Loucy (cell line): ENCODE results near the gene TRPV2.

Experiments
- H2AFZ ChIP-seq: fragments of 200-600 bp; sonication (generic); 2 replicates; pipeline ENCODE4 v1.6.0; 2016; ENCODE audit warnings: antibody characterized with exemption, mild to moderate bottlenecking, low read length, moderate library complexity
- H3F3A ChIP-seq: fragments of 200-600 bp; 2 replicates; pipeline ENCODE4 v1.6.0; 2016; ENCODE audit warnings: antibody characterized with exemption, low read depth, mild to moderate bottlenecking
- H3K27me3 ChIP-seq: fragments of 200-600 bp; sonication (generic); 2 replicates; pipeline ENCODE4 v1.6.1; 2014; ENCODE audit warnings: low read length, mild to moderate bottlenecking; ENCODE audit not compliant: insufficient read depth, poor library complexity, severe bottlenecking
- H3K36me3 ChIP-seq: fragments of 200-600 bp; sonication (generic); 2 replicates; pipeline ENCODE4 v1.6.1; 2016; ENCODE audit warnings: low read length; ENCODE audit not compliant: insufficient read depth
- H3K4me1 ChIP-seq: fragments of 200-600 bp; sonication (generic); 2 replicates; pipeline ENCODE4 v1.5.1; 2014; ENCODE audit warnings: low read length, mild to moderate bottlenecking; ENCODE audit not compliant: insufficient read depth, poor library complexity, severe bottlenecking
- H3K4me2 ChIP-seq: fragments of 200-600 bp; sonication (generic); 2 replicates; pipeline ENCODE4 v1.6.0; 2014; ENCODE audit warnings: antibody characterized with exemption, low read length, low read depth, mild to moderate bottlenecking; ENCODE audit not compliant: poor library complexity, severe bottlenecking
- H3K4me3 ChIP-seq: fragments of 200-600 bp; sonication (generic); 2 replicates; pipeline ENCODE4 v1.5.1; 2014; ENCODE audit warnings: low read length, mild to moderate bottlenecking, mixed read lengths; ENCODE audit not compliant: poor library complexity, severe bottlenecking
- H3K79me2 ChIP-seq: fragments of 200-600 bp; sonication (generic); 2 replicates; pipeline ENCODE4 v1.6.1; 2014; ENCODE audit warnings: low read length; ENCODE audit not compliant: insufficient read depth
- H3K9ac ChIP-seq: fragments of 200-600 bp; sonication (generic); 2 replicates; pipeline ENCODE4 v1.6.0; 2014; ENCODE audit warnings: mild to moderate bottlenecking, low read depth, low read length, moderate library complexity; ENCODE audit not compliant: poor library complexity, severe bottlenecking
- H3K9me2 ChIP-seq: fragments of 200-600 bp; sonication (generic); replicated peaks from 2 replicates; pipeline ENCODE4 v1.6.1; 2016; ENCODE audit warnings: low read depth, low read length, mixed read lengths
- H3K9me3 ChIP-seq: fragments of 200-600 bp; sonication (generic); 2 replicates; pipeline ENCODE4 v1.6.1; 2014; ENCODE audit warnings: mild to moderate bottlenecking, antibody characterized with exemption, low read length, low read depth; ENCODE audit not compliant: insufficient read depth
- H4K20me1 ChIP-seq: fragments of 200-600 bp; sonication (generic); 2 replicates; pipeline ENCODE4 v1.6.0; 2014; ENCODE audit warnings: antibody characterized with exemption, low read length, mild to moderate bottlenecking; ENCODE audit not compliant: insufficient read depth, poor library complexity, severe bottlenecking
- CTCF ChIP-seq: fragments of 200-600 bp; sonication (generic); conservative IDR thresholded peaks from 2 replicates; pipeline ENCODE4 v1.5.1; 2014; ENCODE audit warnings: mild to moderate bottlenecking, antibody characterized with exemption, low read length
- EZH2phosphoT487 ChIP-seq: fragments of 200-600 bp; IDR thresholded peaks from 2 replicates; pipeline ENCODE4 v1.6.1; 2018; ENCODE audit warnings: antibody characterized with exemption, mild to moderate bottlenecking, moderate library complexity, borderline replicate concordance

The TRPV2 gene

GRCh38 chr17:16456742-16457316 lies 41.5 kb downstream of the TRPV2 start:
- no peaks in the 10 kb centered on the region for H3K27me3 ChIP-seq
- no peaks in the 10 kb centered on the region for H3K79me2 ChIP-seq
- H2AFZ ChIP-seq: no peak overlapping the region
- peaks cover 5% of the 10 kb centered on the region for H3K4me1 ChIP-seq
- TF ChIP-seq CTCF (no peak), EZH2phosphoT487 (no peak)
- no peaks in the 10 kb centered on the region for H3K9me3 ChIP-seq
- H3K4me2 ChIP-seq: no peak overlapping the region
- no peaks in the 10 kb centered on the region for H3F3A ChIP-seq
- H3K36me3 ChIP-seq: peaks cover 4% of the 10 kb centered on the region; the same call in 1 of the 2 replicates
- no peaks in the 10 kb centered on the region for H3K9me2 ChIP-seq
- H4K20me1 ChIP-seq: no peaks in the 10 kb centered on the region
- no peak overlapping the region for H3K9ac ChIP-seq
- no peak overlapping the region for H3K4me3 ChIP-seq

GRCh38 chr17:16459271-16459670 lies 43.9 kb downstream of the TRPV2 start:
- Histone ChIP-seq H3K9ac (no peak overlapping the region), H3K36me3 (peaks cover 4% of the 10 kb centered on the region; the same call in 1 of the 2 replicates), H3K27me3 (no peaks in the 10 kb centered on the region), H3F3A (no peaks in the 10 kb centered on the region), H3K9me3 (no peaks in the 10 kb centered on the region), H3K4me1 (peaks cover 5% of the 10 kb centered on the region), H2AFZ (no peak overlapping the region), H3K9me2 (no peaks in the 10 kb centered on the region), H3K4me2 (no peak overlapping the region), H3K4me3 (no peak overlapping the region), H4K20me1 (no peaks in the 10 kb centered on the region), H3K79me2 (no peaks in the 10 kb centered on the region)
- TF ChIP-seq CTCF (no peak), EZH2phosphoT487 (no peak)

- TF ChIP-seq CTCF (no peak), EZH2phosphoT487 (no peak)
- Histone ChIP-seq H2AFZ (no peak overlapping the region), H4K20me1 (no peaks in the 10 kb centered on the region), H3K79me2 (no peaks in the 10 kb centered on the region), H3K9me3 (no peaks in the 10 kb centered on the region), H3K9ac (no peak overlapping the region), H3K36me3 (peaks cover 4% of the 10 kb centered on the region; the same call in 1 of the 2 replicates), H3F3A (no peaks in the 10 kb centered on the region), H3K4me1 (peaks cover 5% of the 10 kb centered on the region), H3K9me2 (no peaks in the 10 kb centered on the region), H3K4me2 (no peak overlapping the region), H3K4me3 (no peak overlapping the region), H3K27me3 (no peaks in the 10 kb centered on the region)
Measured at GRCh38 chr17:16459855-16460550, 44.6 kb downstream of the TRPV2 start.
